Central memory CD8-positive, alpha-beta T cell (primary cell): ENCODE results near the gene MED22.

Experiments used
- ATAC-seq: fragments of 150-1000 bp; cut with Tn5 transposase; replicated peaks from 2 replicates; pipeline ENCODE4 v1.10.0; 2022; ENCODE audit warnings: mild to moderate bottlenecking, moderate FRiP score, moderate number of reproducible peaks; ENCODE audit not compliant: poor library complexity, severe bottlenecking; ENCODE audit errors: extremely low read depth
- DNase-seq, 2 donors: peaks; one replicate each; pipeline ENCODE4 v3.0.0; 2021; ENCODE audit warnings: low spot score in 2 of 2
- H3K27ac Mint-ChIP-seq: one replicate; pipeline ENCODE4 v1.8.0; 2022; ENCODE audit warnings: low read depth, mild to moderate bottlenecking, moderate library complexity, mixed read lengths
- H3K27me3 Mint-ChIP-seq: one replicate; pipeline ENCODE4 v1.8.0; 2022; ENCODE audit warnings: mixed read lengths
- H3K36me3 Mint-ChIP-seq: one replicate; pipeline ENCODE4 v1.8.0; 2022; ENCODE audit warnings: mild to moderate bottlenecking, moderate library complexity, mixed read lengths; ENCODE audit not compliant: insufficient read depth
- H3K4me1 Mint-ChIP-seq: one replicate; pipeline ENCODE4 v1.8.0; 2022; ENCODE audit warnings: mixed read lengths
- H3K4me3 Mint-ChIP-seq: one replicate; pipeline ENCODE4 v1.8.0; 2022; ENCODE audit warnings: mild to moderate bottlenecking, moderate library complexity, mixed read lengths
- H3K9me3 Mint-ChIP-seq: one replicate; pipeline ENCODE4 v1.8.0; 2022; ENCODE audit warnings: mixed read lengths

The MED22 gene

DNA sequence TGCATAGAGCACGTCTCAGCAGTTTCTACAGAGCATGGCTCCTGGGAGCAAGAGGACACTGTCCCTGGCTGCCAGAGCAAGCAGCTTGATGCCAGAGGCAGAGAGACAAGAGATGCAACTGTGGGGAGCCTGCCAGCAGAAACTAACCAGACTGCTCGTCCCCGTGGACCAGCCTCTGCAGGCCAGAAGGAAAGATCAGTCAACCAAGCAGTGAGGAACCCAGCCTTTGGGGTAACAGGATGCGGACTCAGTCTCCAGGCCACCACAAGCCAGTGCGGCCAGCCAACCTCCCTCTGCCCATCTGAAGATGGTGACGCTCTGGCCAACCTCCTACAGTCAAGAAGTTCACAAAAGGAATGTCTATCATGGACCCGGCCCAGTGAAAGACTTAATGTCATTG lies 24.2 kb upstream of the MED22 start:
- no peak for ATAC-seq
- Mint-ChIP-seq H3K4me3 (peak overlapping the region; percentile 74), H3K27me3 (no peaks in the 10 kb centered on the region), H3K27ac (peak overlapping the region; percentile 96), H3K9me3 (no peaks in the 10 kb centered on the region), H3K36me3 (peaks cover 42% of the 10 kb centered on the region), H3K4me1 (peaks cover 65% of the 10 kb centered on the region)
- DNase-seq = no peak

DNA sequence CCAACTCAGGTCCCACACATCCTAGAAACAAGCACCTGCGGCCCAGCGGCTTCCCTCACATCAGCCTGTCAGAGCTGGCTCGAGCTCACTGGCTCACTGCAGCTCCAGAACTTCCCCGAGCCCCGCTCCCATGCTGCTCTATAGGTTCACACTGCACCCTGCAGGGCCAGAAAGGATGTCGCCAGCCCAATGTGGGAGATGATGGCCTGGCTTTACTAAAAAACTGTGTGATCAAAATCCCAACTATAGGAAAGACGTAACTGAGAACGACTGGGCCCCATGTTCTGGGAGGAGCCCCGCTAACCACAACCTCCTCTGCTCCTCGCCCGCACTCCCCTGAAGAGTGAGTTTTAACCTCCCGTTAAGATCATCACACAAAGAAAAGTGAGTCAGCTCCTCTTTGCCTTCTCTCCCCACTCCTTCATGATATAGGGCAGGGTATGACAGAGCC lies 23.4 kb upstream of the MED22 start:
- Mint-ChIP-seq H3K4me3 (peak overlapping the region; percentile 74), H3K4me1 (peaks cover 74% of the 10 kb centered on the region), H3K27me3 (no peaks in the 10 kb centered on the region), H3K9me3 (no peaks in the 10 kb centered on the region), H3K36me3 (peaks cover 45% of the 10 kb centered on the region), H3K27ac (peak overlapping the region; percentile 96)
- ATAC-seq (peak; percentile 50), DNase-seq (peak; percentile 35 to 58)

DNA sequence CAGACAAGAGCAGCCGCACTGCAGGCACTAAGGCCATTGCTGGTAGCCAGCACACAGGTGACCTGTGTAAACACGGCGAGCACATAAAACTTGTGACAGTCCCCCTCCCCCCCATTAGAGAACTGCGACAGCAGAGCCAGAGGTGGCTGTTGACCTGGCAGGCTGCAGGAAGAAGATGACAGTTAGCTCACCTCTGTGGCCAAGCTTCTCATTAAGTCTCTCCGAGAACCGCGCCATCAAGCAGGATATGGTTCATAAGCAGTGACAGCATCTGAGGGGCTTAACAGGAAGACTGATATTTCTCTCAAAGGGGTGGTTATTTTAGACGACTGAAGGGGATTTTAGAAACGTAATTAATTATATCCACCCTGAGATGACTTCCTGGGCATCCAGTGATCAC lies 22.8 kb upstream of the MED22 start:
- peaks cover 80% of the 10 kb centered on the region for H3K4me1 Mint-ChIP-seq
- no peaks in the 10 kb centered on the region for H3K27me3 Mint-ChIP-seq
- peaks cover 51% of the 10 kb centered on the region for H3K36me3 Mint-ChIP-seq
- peak overlapping the region; percentile 74 for H3K4me3 Mint-ChIP-seq
- peak in 1 of 2 donors; percentile 65 for DNase-seq
- peak; percentile 77 for ATAC-seq
- no peaks in the 10 kb centered on the region for H3K9me3 Mint-ChIP-seq
- peak overlapping the region; percentile 96 for H3K27ac Mint-ChIP-seq

DNA sequence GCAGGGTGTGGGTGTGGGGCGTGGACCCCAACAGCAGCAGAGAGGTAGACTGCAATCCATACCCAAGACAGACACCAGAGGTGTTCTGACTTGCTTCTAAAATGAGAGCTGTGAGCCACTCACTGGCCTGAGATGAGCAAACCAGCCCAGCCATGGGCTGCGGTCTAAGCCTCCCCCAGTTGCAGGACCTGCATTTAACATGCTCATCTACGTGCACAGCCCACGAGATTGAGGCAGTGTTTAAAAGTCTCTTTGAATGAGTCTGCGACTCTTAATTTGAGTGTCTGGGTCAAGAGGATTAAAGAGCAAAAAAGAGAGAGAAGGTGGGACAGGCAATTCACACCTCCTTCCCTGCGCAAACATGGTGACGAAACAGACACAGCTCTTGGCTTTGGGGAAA lies 22.0 kb upstream of the MED22 start:
- peak overlapping the region; percentile 96 for H3K27ac Mint-ChIP-seq
- DNase-seq (peak in 1 of 2 donors; percentile 35), ATAC-seq (peak; percentile 16)
- H3K27me3 Mint-ChIP-seq = no peaks in the 10 kb centered on the region
- H3K4me1 Mint-ChIP-seq = peaks cover 77% of the 10 kb centered on the region
- no peaks in the 10 kb centered on the region for H3K9me3 Mint-ChIP-seq
- H3K36me3 Mint-ChIP-seq = peaks cover 53% of the 10 kb centered on the region
- peak overlapping the region; percentile 74 for H3K4me3 Mint-ChIP-seq

DNA sequence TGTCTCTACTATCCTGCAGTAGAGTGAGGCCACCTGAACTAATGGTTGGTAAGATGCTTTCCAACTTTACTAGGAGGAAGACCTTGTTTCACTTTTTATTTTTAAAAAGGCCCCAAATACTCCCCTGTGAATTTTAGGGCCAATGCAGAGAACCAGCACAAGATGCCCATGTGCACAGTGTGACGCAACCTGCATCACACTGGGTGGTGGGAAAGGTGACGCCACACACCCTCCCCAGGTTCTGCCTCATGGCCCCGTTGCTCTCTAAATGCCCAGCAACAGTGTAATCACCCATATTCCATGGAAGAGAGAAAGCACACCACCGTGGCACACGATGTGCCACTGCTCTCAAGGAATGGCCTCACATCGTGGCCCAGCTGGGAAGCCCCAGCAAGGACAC lies 21.5 kb upstream of the MED22 start:
- Mint-ChIP-seq H3K4me1 (peaks cover 72% of the 10 kb centered on the region), H3K4me3 (peak overlapping the region; percentile 74), H3K36me3 (peaks cover 53% of the 10 kb centered on the region), H3K27ac (peak overlapping the region; percentile 96), H3K27me3 (no peaks in the 10 kb centered on the region), H3K9me3 (no peaks in the 10 kb centered on the region)
- DNase-seq = no peak
- no peak for ATAC-seq

DNA sequence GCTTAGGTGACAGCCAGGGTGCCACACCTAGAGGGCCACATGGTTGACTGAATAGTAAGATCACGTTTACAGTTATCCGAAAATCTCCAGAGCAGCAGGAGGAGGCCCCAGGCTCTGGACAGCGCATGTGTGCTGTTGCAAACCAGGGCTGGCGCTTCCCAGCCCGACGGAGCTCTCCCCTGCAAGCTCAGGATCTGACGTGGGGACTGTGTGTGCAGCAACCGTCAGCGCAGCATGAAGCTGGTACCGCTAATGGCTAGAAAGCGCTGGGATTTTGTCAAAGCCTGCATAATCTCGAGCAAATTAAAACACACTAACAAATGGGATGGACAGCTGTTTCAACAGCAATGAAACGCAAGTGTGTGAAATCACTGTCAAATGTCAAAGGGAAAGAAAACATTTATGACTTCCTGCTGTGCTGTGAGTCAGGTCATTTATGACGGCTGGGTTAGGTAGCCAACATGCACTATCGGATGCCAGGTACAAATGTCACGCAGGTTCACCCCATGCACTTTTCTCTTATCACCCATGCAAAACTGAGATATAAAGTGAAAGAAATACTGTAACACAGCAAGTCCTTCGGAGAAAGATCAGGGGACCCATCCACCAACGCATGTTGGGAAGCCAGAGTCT lies 20.4 kb upstream of the MED22 start:
- H3K27ac Mint-ChIP-seq = peak overlapping the region; percentile 96
- H3K9me3 Mint-ChIP-seq = no peaks in the 10 kb centered on the region
- no peak for DNase-seq
- peaks cover 57% of the 10 kb centered on the region for H3K36me3 Mint-ChIP-seq
- no peaks in the 10 kb centered on the region for H3K27me3 Mint-ChIP-seq
- peaks cover 76% of the 10 kb centered on the region for H3K4me1 Mint-ChIP-seq
- ATAC-seq = no peak
- H3K4me3 Mint-ChIP-seq = peak overlapping the region; percentile 71

DNA sequence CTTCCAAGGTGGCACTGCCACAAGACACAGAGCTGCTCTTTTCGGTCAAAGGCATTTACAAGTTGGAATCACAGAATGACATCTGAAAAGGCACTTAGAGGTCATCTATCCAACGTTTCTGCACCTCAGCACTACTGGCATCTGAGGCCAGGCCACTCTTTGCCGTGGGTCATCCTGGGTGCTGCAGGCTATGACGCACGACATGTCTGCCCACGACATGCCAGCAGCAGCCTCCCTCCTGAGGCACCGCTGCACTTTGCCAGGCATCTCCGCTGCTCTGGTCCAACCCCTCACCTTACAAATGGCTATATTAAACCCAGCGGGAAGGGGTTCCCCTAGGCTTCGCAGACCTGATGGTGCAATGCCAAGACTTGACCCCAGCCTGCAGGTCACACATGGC lies 19.8 kb upstream of the MED22 start:
- Mint-ChIP-seq H3K9me3 (no peaks in the 10 kb centered on the region), H3K27me3 (no peaks in the 10 kb centered on the region), H3K27ac (no peak overlapping the region), H3K4me3 (no peak overlapping the region), H3K4me1 (peaks cover 76% of the 10 kb centered on the region), H3K36me3 (peaks cover 60% of the 10 kb centered on the region)
- ATAC-seq (no peak), DNase-seq (no peak)

DNA sequence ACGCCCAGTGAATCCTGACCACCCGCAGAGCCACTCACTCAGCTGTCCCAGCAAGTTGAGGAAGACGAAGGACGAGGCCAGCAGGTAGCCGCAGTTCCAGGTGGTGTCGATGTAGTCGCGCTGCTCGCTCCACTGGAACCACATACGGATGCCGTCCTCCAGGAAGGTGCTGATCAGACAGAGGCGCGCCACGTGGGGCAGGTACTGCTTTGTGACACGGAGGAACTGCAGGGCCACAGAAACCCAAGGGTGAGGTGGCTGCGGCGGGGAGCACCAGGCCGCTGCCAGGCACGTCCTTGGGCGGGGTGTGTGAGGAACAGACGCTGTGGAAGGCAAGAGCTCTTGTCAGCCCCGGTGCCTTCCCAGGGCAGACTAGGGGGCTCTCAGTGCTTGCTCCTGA lies 19.3 kb upstream of the MED22 start:
- H3K27me3 Mint-ChIP-seq = no peaks in the 10 kb centered on the region
- H3K4me1 Mint-ChIP-seq = peaks cover 71% of the 10 kb centered on the region
- H3K36me3 Mint-ChIP-seq = peaks cover 60% of the 10 kb centered on the region
- H3K9me3 Mint-ChIP-seq = no peaks in the 10 kb centered on the region
- DNase-seq (no peak), ATAC-seq (no peak)
- H3K4me3 Mint-ChIP-seq = peak overlapping the region; percentile 20
- H3K27ac Mint-ChIP-seq = no peak overlapping the region

DNA sequence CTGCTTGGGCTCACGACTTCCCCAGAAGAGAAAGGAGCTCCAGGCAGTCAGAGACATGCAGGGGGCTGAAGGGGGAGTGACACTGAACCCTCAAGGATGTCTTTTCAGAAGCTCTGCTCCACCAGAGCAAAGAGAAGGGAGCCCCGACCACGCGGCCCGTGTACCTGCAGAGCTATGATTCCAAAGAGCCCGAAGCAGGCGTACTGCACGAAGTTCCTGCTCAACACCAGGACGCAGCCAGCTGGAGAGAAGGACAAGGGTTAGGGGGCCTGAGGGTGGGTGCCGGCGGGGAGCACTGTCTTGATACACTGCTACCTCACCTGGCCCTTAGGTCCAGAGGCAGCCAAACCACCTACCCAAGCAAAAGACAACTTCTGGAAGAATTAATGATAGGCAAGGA lies 18.5 kb upstream of the MED22 start:
- peaks cover 65% of the 10 kb centered on the region for H3K36me3 Mint-ChIP-seq
- H3K9me3 Mint-ChIP-seq = no peaks in the 10 kb centered on the region
- H3K4me3 Mint-ChIP-seq = no peak overlapping the region
- DNase-seq (no peak), ATAC-seq (no peak)
- no peaks in the 10 kb centered on the region for H3K27me3 Mint-ChIP-seq
- H3K4me1 Mint-ChIP-seq = peaks cover 69% of the 10 kb centered on the region
- H3K27ac Mint-ChIP-seq = no peak overlapping the region

DNA sequence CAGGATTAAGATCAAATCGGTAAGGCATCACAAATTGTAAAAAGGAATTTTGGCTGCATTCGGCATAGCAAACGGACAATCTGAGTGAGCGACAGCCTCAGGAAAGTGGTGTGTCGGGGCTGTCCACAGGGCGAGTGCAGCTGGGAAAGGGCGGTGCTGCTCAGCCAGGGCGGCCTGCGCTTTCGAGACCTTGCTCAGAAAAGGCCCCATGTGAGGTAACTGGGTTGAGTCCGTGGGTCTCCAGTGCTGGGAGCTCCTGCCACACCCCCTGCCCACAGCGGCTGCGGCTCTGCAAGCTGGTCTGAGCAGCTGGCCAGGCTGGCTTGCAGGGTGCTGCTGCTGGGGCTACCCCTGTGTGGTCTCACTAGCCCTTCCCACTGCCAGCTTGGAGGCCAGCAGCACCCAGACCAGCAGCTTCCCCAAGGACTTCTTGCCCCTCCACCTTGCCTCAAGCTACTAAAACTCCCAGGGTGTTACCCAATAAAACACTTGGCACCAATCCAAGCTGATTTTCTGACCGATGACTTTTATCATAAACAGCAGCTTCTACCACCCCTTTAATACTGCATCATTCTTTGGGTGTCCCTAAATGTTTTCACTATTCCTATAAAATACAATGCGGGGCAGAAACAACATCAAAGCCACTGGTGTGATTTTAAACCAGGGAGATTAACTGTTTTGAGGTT lies 14.6 kb upstream of the MED22 start:
- Mint-ChIP-seq H3K9me3 (no peaks in the 10 kb centered on the region), H3K27me3 (no peaks in the 10 kb centered on the region), H3K4me3 (no peak overlapping the region), H3K27ac (peak overlapping the region; percentile 44), H3K36me3 (peaks cover 64% of the 10 kb centered on the region), H3K4me1 (peaks cover 62% of the 10 kb centered on the region)
- ATAC-seq (no peak), DNase-seq (no peak)

DNA sequence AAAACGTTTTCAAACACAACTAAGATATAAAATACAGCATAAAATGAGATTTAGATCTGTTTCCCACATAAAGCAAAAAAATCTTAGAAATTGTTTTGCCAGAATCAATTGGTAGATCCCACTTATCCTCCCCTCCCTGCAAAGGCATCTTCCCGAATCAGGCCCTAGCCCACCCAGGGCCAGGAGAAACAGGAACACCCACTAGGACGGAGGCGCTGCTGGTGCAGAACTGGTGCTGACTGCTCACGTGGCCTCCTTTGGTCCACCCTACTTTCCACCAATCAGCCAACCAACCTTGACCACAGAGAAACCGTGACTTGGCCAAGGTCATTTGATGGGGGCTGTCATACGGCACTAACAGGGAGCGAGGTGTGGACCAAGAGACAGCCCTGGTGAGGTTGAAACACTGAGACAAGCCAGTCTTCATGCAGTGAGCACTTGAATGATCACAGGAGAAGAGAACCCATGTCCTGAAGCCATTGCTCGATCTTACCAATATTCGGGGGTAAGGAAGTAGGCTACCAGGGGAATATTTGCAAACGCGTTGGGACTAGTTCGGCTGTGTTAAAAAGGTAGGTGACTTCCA lies 13.7 kb upstream of the MED22 start:
- no peak overlapping the region for H3K4me3 Mint-ChIP-seq
- H3K36me3 Mint-ChIP-seq = peaks cover 63% of the 10 kb centered on the region
- H3K27ac Mint-ChIP-seq = peak overlapping the region; percentile 44
- no peaks in the 10 kb centered on the region for H3K9me3 Mint-ChIP-seq
- DNase-seq (no peak), ATAC-seq (no peak)
- peaks cover 61% of the 10 kb centered on the region for H3K4me1 Mint-ChIP-seq
- no peaks in the 10 kb centered on the region for H3K27me3 Mint-ChIP-seq

DNA sequence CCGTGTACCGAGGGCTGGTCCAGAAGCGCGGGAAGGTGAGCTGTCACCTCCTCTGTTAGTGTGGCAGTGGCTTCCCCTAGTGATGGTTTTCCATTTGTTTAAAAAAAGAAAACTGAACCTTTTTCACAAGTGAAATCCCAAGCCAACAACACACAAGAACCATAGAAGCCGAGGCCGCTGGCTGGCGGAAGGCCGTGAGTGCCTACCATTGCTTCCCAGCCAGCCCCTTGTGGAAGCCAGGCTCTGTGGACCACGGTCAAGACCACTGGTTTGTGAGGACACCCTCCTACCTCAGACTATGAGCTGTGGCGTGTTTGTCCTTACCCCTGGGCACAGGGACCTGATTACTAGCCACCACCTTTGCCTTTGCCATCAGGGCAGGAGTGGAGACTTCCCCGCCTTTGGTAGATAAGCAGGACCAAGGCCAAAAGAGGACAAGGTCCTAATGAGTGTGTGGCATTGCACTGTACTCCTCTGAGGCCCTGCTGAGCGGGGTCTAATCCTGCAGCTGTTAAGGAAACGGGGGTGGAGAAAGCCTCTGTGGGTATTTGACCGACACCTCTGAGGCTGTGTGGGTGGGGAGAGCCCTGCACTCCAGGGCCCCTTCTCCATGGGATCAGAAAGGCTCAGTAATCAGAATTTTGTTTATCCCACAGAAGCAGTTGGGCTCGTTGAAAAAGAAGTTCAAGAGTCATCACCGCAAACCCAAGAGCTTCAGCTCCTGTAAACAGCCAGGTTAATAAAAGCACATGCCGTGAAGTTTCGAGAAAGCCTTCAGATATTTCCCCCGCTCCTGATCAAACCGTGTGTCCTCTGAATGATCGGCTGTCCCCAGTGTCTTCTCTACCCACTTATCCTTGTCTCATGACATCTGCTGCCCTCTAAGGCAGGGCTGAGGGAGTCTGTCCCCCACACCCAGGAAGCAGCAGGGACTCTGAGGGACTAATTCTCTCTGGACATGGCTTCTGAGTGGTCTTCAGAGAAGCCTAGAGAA lies 12.8 kb upstream of the MED22 start:
- Mint-ChIP-seq H3K36me3 (peaks cover 57% of the 10 kb centered on the region), H3K27ac (peak overlapping the region; percentile 44), H3K9me3 (no peaks in the 10 kb centered on the region), H3K4me1 (peaks cover 52% of the 10 kb centered on the region), H3K4me3 (peak overlapping the region; percentile 16), H3K27me3 (no peaks in the 10 kb centered on the region)
- DNase-seq = no peak
- ATAC-seq = no peak
